Smooth muscle cell (in vitro differentiated cells): Measurements from ENCODE around the gene KLHL25. TPM values are rescaled to one million over a fixed set of nuclear protein-coding genes. Genes with fewer than 3 reads are reported as not detected.

Experiments
- DNase-seq: peaks from one replicate; lab custom pipeline; 2025; ENCODE audit not compliant: unreplicated experiment; lab: John Stamatoyannopoulos, UW
- H2AFZ ChIP-seq: fragments of 200-600 bp; sonication (generic); 2 replicates; pipeline ENCODE4 v1.6.0; 2016; ENCODE audit warnings: antibody characterized with exemption, low read depth, mild to moderate bottlenecking
- H3F3A ChIP-seq: fragments of 200-600 bp; sonication (generic); 2 replicates; pipeline ENCODE4 v1.6.0; 2017; ENCODE audit warnings: antibody characterized with exemption, low read depth
- H3K27ac ChIP-seq: fragments of 200-600 bp; sonication (generic); 2 replicates; pipeline ENCODE4 v1.5.1; 2016; ENCODE audit warnings: low read depth, mild to moderate bottlenecking
- H3K27me3 ChIP-seq: fragments of 200-600 bp; sonication (generic); 2 replicates; pipeline ENCODE4 v1.6.1; 2016; ENCODE audit warnings: low read depth, mild to moderate bottlenecking
- H3K36me3 ChIP-seq: fragments of 200-600 bp; sonication (generic); 2 replicates; pipeline ENCODE4 v1.5.1; 2016; ENCODE audit warnings: low read depth
- H3K4me1 ChIP-seq: fragments of 200-600 bp; sonication (generic); 2 replicates; pipeline ENCODE4 v1.5.1; 2016; ENCODE audit warnings: low read depth
- H3K4me2 ChIP-seq: fragments of 200-600 bp; sonication (generic); 2 replicates; pipeline ENCODE4 v1.6.0; 2016; ENCODE audit warnings: mild to moderate bottlenecking
- H3K4me3 ChIP-seq: fragments of 200-600 bp; sonication (generic); 2 replicates; pipeline ENCODE4 v1.5.1; 2016; ENCODE audit warnings: mild to moderate bottlenecking
- H3K79me2 ChIP-seq: fragments of 200-600 bp; sonication (generic); 2 replicates; pipeline ENCODE4 v1.6.0; 2016; ENCODE audit warnings: low read depth, mild to moderate bottlenecking
- H3K9ac ChIP-seq: fragments of 200-600 bp; sonication (generic); 2 replicates; pipeline ENCODE4 v1.6.0; 2016; ENCODE audit warnings: low read depth
- H3K9me3 ChIP-seq: fragments of 200-600 bp; sonication (generic); replicated peaks from 2 replicates; pipeline ENCODE4 v1.5.1; 2016; ENCODE audit warnings: low read depth
- H4K20me1 ChIP-seq: fragments of 200-600 bp; sonication (generic); 2 replicates; pipeline ENCODE4 v1.6.0; 2016; ENCODE audit warnings: low read depth
- WGBS: methylation state at CpG from one replicate; pipeline ENCODE4 v1.1.7; 2016; ENCODE audit warnings: low lambda C conversion rate; 5-methylcytosine and 5-hydroxymethylcytosine counted together
- polyA plus RNA-seq: library from polyadenylated mRNA; unstranded; fragments of >200 nt; fragmentation: Nextera tagmentation; extraction: Ambion mirVana; gene quantifications from 2 replicates; pipeline ENCODE4 v1.2.1, GENCODE V29; 2016
- total RNA-seq: library from RNA; depleted of rRNA; stranded (reverse); fragments of >200 nt; gene quantifications from 2 replicates; pipeline ENCODE4 v1.2.3, GENCODE V29; 2014
- TF ChIP-seq, protein P1 (sequence below): fragments of 200-600 bp; sonication (generic); IDR thresholded peaks from 2 replicates; pipeline ENCODE4 v1.5.1; 2017; ENCODE audit warnings: borderline replicate concordance, mild to moderate bottlenecking, antibody characterized with exemption; ENCODE audit not compliant: insufficient read depth, poor library complexity, severe bottlenecking

Gene KLHL25
- total and polyA plus RNA-seq, 2 experiments from 2014 or later, result 5.0 to 6.7 TPM

DNA sequence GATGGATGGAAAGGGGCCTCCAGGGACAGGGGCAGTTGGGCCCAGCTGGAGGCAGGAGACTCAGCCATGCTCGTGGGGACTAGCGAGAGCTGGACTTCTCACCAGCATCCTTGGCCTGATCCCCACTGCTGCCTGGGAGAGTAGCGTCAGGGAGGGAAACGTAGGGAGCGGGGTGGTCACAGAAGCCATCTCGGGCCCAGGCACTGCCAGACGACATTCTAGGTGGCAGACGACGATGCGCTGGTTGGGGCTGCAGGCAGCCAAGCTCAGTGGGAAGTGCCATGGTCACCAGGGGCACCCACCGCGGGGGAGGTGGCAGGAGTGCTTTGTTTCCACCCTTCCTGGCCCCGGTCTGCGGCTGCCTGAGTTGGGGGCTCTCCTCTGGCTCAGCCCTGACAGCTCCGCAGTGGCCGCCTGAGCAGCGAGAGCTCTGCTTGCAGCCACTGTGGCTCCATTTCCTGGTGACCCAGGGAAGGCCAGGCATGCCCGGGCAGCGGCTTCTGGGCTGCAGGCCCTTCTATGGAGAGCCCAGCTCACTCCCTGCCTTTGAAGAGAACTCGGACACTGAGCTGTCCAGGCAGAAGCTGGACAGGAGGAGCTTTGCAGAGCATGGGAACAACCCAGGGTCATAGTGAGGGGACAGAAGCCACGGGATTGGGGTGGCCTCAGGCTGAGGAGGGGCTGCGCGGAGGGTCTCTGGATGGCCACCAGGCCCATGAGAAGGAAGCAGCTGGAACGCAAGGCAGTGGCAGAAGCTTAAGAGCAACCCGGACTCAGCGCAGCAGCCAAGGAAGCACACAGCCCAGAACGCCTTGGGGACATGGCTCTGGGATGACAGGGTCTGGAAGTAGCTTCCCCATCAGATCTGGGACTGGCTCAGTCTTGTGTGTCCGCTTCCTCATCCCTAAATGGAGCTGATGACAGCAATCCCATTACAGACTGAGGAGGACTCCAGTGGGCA is 30.8 kb downstream of the KLHL25 start:
- H3K4me2 ChIP-seq, result no peak overlapping the region
- H3K9ac ChIP-seq, result no peak overlapping the region
- no peak overlapping the region for H2AFZ ChIP-seq
- no peaks in the 10 kb centered on the region for H3K9me3 ChIP-seq
- H3K79me2 ChIP-seq, result no peaks in the 10 kb centered on the region
- H3K4me3 ChIP-seq, result no peak overlapping the region
- peaks cover 58% of the 10 kb centered on the region for H4K20me1 ChIP-seq
- H3K4me1 ChIP-seq, result peaks cover 9% of the 10 kb centered on the region
- DNase-seq, result no peak
- no peaks in the 10 kb centered on the region for H3K36me3 ChIP-seq
- no peak overlapping the region for H3K27ac ChIP-seq
- TF ChIP-seq, protein P1, sequence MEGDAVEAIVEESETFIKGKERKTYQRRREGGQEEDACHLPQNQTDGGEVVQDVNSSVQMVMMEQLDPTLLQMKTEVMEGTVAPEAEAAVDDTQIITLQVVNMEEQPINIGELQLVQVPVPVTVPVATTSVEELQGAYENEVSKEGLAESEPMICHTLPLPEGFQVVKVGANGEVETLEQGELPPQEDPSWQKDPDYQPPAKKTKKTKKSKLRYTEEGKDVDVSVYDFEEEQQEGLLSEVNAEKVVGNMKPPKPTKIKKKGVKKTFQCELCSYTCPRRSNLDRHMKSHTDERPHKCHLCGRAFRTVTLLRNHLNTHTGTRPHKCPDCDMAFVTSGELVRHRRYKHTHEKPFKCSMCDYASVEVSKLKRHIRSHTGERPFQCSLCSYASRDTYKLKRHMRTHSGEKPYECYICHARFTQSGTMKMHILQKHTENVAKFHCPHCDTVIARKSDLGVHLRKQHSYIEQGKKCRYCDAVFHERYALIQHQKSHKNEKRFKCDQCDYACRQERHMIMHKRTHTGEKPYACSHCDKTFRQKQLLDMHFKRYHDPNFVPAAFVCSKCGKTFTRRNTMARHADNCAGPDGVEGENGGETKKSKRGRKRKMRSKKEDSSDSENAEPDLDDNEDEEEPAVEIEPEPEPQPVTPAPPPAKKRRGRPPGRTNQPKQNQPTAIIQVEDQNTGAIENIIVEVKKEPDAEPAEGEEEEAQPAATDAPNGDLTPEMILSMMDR, result no peak
- H3F3A ChIP-seq, result no peaks in the 10 kb centered on the region
- WGBS, result 90% methylated on average over 28 of the region's 28 CpGs
- H3K27me3 ChIP-seq, result no peaks in the 10 kb centered on the region

DNA sequence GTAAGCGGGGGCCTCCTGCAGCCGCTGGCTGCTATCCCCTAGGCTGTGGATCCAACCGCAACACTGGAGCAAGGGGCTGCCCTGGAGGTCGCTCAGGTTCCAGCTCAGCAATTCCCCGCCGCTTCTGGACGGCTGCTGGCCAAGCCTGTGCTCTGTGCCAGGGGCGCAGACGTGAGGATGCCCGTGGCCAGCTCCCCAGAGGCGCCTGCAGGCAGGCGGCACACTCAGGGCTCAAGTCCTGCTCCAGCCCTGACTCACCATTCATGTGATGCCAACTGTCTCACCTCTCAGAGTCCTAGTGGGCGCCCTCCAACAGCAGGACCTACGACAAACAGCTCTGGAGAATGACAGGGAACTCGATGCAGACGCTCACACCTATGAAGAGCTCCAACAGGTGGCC is 31.6 kb downstream of the KLHL25 start:
- H3K9me3 ChIP-seq, result no peaks in the 10 kb centered on the region
- no peaks in the 10 kb centered on the region for H3K36me3 ChIP-seq
- no peak overlapping the region for H2AFZ ChIP-seq
- H3K4me3 ChIP-seq, result no peak overlapping the region
- no peaks in the 10 kb centered on the region for H3K27me3 ChIP-seq
- no peak overlapping the region for H3K9ac ChIP-seq
- DNase-seq, result no peak
- H3K27ac ChIP-seq, result no peak overlapping the region
- WGBS, result 96% methylated on average over 16 of the region's 16 CpGs
- TF ChIP-seq, protein P1, result no peak
- H3K79me2 ChIP-seq, result no peaks in the 10 kb centered on the region
- no peaks in the 10 kb centered on the region for H3F3A ChIP-seq
- peaks cover 9% of the 10 kb centered on the region for H3K4me1 ChIP-seq
- H3K4me2 ChIP-seq, result no peak overlapping the region
- peaks cover 58% of the 10 kb centered on the region for H4K20me1 ChIP-seq

DNA sequence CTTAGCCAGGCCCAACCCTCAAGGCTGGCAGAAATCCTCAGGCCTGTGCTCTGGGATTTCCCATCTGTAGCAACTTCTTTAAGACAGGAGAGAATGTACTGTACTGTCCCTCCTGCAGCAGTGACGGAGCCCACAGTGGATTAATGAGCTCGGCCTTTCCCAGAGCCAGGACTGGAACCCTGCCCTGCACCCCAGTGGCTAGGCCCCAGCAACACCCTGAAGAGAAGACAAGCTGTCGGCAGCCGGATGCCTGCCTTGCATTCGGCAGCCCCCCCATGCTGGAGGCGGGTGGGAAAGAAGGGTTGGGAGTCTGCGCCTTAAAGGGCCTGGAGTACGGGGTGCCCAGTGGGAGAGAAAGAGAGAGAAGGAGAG is 32.0 kb downstream of the KLHL25 start:
- no peak for DNase-seq
- TF ChIP-seq, protein P1, result no peak
- Histone ChIP-seq H3K36me3 (no peaks in the 10 kb centered on the region), H3K79me2 (no peaks in the 10 kb centered on the region), H4K20me1 (peaks cover 58% of the 10 kb centered on the region), H3F3A (no peaks in the 10 kb centered on the region), H3K27me3 (no peaks in the 10 kb centered on the region), H3K4me2 (no peak overlapping the region), H3K9ac (no peak overlapping the region), H3K9me3 (no peaks in the 10 kb centered on the region), H3K27ac (no peak overlapping the region), H3K4me1 (peaks cover 9% of the 10 kb centered on the region), H3K4me3 (no peak overlapping the region), H2AFZ (no peak overlapping the region)
- WGBS, result 91% methylated on average over 8 of the region's 8 CpGs
